PC-9 (cell line): Measurements from ENCODE around the gene CDKN1C. TPM values are rescaled to one million over a fixed set of nuclear protein-coding genes. Genes with fewer than 3 reads are reported as not detected.
A peak's percentile ranks its signal among the peaks of the same experiment; 100 is the strongest.

Experiments used
- BruUV-seq: library from RNA; stranded (reverse); fragments of 400-500 nt; replicated peaks from 2 replicates; lab custom pipeline; 2021; lab: Mats Ljungman, UMichigan
- CTCF ChIA-PET: fragments of 300-600 bp; sonication (Branson Sonifier 250); formaldehyde crosslinking; loops from one replicate; lab custom pipeline; 2022; ENCODE audit warnings: antibody characterized with exemption; lab: Charles Lee
- POLR2A ChIA-PET: fragments of 300-600 bp; sonication (Branson Sonifier 250); formaldehyde crosslinking; loops from one replicate; lab custom pipeline; 2022; ENCODE audit warnings: antibody characterized with exemption; ENCODE audit not compliant: unreplicated experiment; lab: Charles Lee
- DNase-seq, 2 experiments: peaks; one replicate each; pipeline versions ENCODE4 v3.0.0 to v3.0.0-alpha.2; 2015 to 2022; ENCODE audit warnings: mixed read lengths in 1 of 2
- H2AFZ ChIP-seq: fragments of 200-600 bp; sonication (generic); 2 replicates; pipeline ENCODE4 v1.8.1; 2017; ENCODE audit warnings: antibody characterized with exemption
- H3F3A ChIP-seq: fragments of 200-600 bp; sonication (generic); 2 replicates; pipeline ENCODE4 v1.8.1; 2017; ENCODE audit warnings: antibody characterized with exemption, mild to moderate bottlenecking, low read depth; ENCODE audit not compliant: insufficient read depth
- H3K27ac ChIP-seq: fragments of 200-600 bp; sonication (generic); 2 replicates; pipeline ENCODE4 v1.6.1; 2016; ENCODE audit warnings: mixed run types
- H3K27me3 ChIP-seq: fragments of 200-600 bp; sonication (generic); 2 replicates; pipeline ENCODE4 v1.6.1; 2016; ENCODE audit warnings: low read depth, mixed run types; ENCODE audit not compliant: insufficient read depth
- H3K36me3 ChIP-seq: fragments of 200-600 bp; sonication (generic); 2 replicates; pipeline ENCODE4 v1.6.1; 2016; ENCODE audit warnings: low read depth, mixed run types
- H3K4me1 ChIP-seq: fragments of 200-600 bp; sonication (generic); replicated peaks from 2 replicates; pipeline ENCODE4 v1.6.1; 2016; ENCODE audit warnings: mixed run types; ENCODE audit not compliant: insufficient read depth
- H3K4me2 ChIP-seq: fragments of 200-600 bp; sonication (generic); 2 replicates; pipeline ENCODE4 v1.6.1; 2017; ENCODE audit warnings: mixed run types
- H3K4me3 ChIP-seq: fragments of 200-600 bp; sonication (generic); 2 replicates; pipeline ENCODE4 v1.6.1; 2016; ENCODE audit warnings: mixed run types
- H3K79me2 ChIP-seq: fragments of 200-600 bp; sonication (generic); 2 replicates; pipeline ENCODE4 v1.6.1; 2017; ENCODE audit warnings: low read depth, mixed run types
- H3K9me2 ChIP-seq: fragments of 200-600 bp; sonication (generic); 2 replicates; pipeline ENCODE4 v1.8.1; 2017; ENCODE audit warnings: mild to moderate bottlenecking; ENCODE audit not compliant: insufficient read depth
- H3K9me3 ChIP-seq: fragments of 200-600 bp; sonication (generic); 2 replicates; pipeline ENCODE4 v1.8.1; 2016; ENCODE audit warnings: low read depth; ENCODE audit not compliant: insufficient read depth
- H4K20me1 ChIP-seq: fragments of 200-600 bp; sonication (generic); 2 replicates; pipeline ENCODE4 v1.8.1; 2017; ENCODE audit not compliant: insufficient read depth
- EZH2 ChIP-seq: fragments of 200-600 bp; sonication (generic); IDR thresholded peaks from 2 replicates; pipeline ENCODE4 v1.8.0; 2017; ENCODE audit warnings: antibody characterized with exemption, low read depth
- intact Hi-C: fragments of 100-400 bp; cut with micrococcal nuclease; formaldehyde crosslinking; loops from one replicate; pipeline ENCODE4 v1.10.0; 2022; ENCODE audit not compliant: unreplicated experiment
- total RNA-seq: library from RNA; stranded (reverse); gene quantifications from 2 replicates; pipeline ENCODE4 v1.2.3, GENCODE V29; 2021
- TF ChIP-seq, protein P1 (sequence below): fragments of 200-600 bp; sonication (generic); conservative IDR thresholded peaks from 2 replicates; pipeline ENCODE4 v1.6.1; 2017; ENCODE audit warnings: mixed run types, antibody characterized with exemption, mild to moderate bottlenecking, moderate library complexity

Gene CDKN1C
- total RNA-seq, 1 experiment from 2014 or later: 5.1 TPM

- ChIA-PET CTCF (interaction anchor here (0.5 to 1.5 kb wide), 4 partner anchors 9 to 586 kb away, joined by 3 to 7 read pairs (median 4); a partner anchor contains a TSS), POLR2A (interaction anchor here (0.6 to 1.0 kb wide), 2 partner anchors 9 to 36 kb away, joined by 6 to 30 read pairs; partner anchors contain the start of gene PHLDA2)
- H3K9me3 ChIP-seq: no peaks in the 10 kb centered on the region
- no peaks in the 10 kb centered on the region for H3K79me2 ChIP-seq
- peak in 1 of 2 experiments; percentile 50 for DNase-seq
- peak overlapping the region; percentile 94 for H3K4me2 ChIP-seq
- peaks cover 8% of the 10 kb centered on the region; the same call in 1 of the 2 replicates for H3K4me1 ChIP-seq
- intact Hi-C loops: loop anchor here (1.0 to 2.0 kb wide), 3 partner anchors 37 to 464 kb away; no protein-coding TSS in a partner anchor
- no TSS peak for BruUV-seq
- H3K27ac ChIP-seq: peak overlapping the region; percentile 63; the same call in 1 of the 2 replicates
- 0 out of 2 replicates have a peak, but pooled peaks cover 3% of the 10 kb centered on the region for H3F3A ChIP-seq
- H3K9me2 ChIP-seq: no peaks in the 10 kb centered on the region
- H3K36me3 ChIP-seq: no peaks in the 10 kb centered on the region
- H3K27me3 ChIP-seq: no peaks in the 10 kb centered on the region
- peak overlapping the region; percentile 81; the same call in 1 of the 2 replicates for H2AFZ ChIP-seq
- peak overlapping the region; percentile 62; the same call in 1 of the 2 replicates for H3K4me3 ChIP-seq
- no peak for TF ChIP-seq EZH2
- TF ChIP-seq, protein P1, sequence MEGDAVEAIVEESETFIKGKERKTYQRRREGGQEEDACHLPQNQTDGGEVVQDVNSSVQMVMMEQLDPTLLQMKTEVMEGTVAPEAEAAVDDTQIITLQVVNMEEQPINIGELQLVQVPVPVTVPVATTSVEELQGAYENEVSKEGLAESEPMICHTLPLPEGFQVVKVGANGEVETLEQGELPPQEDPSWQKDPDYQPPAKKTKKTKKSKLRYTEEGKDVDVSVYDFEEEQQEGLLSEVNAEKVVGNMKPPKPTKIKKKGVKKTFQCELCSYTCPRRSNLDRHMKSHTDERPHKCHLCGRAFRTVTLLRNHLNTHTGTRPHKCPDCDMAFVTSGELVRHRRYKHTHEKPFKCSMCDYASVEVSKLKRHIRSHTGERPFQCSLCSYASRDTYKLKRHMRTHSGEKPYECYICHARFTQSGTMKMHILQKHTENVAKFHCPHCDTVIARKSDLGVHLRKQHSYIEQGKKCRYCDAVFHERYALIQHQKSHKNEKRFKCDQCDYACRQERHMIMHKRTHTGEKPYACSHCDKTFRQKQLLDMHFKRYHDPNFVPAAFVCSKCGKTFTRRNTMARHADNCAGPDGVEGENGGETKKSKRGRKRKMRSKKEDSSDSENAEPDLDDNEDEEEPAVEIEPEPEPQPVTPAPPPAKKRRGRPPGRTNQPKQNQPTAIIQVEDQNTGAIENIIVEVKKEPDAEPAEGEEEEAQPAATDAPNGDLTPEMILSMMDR: no peak
- no peaks in the 10 kb centered on the region for H4K20me1 ChIP-seq
These were observed 7.5 kb upstream of the CDKN1C start for GRCh38 chr11:2892967-2893528.

- H3F3A ChIP-seq: 0 out of 2 replicates have a peak, but pooled peaks cover 3% of the 10 kb centered on the region
- no peaks in the 10 kb centered on the region for H3K9me2 ChIP-seq
- DNase-seq: peak in 1 of 2 experiments; percentile 57
- no peaks in the 10 kb centered on the region for H3K9me3 ChIP-seq
- H3K36me3 ChIP-seq: no peaks in the 10 kb centered on the region
- H3K4me3 ChIP-seq: peak overlapping the region; percentile 62; the same call in 1 of the 2 replicates
- no peak for TF ChIP-seq EZH2
- TF ChIP-seq, protein P1: peak; percentile 91
- no TSS peak for BruUV-seq
- no peaks in the 10 kb centered on the region for H3K27me3 ChIP-seq
- peak overlapping the region; percentile 63 for H3K27ac ChIP-seq
- no peaks in the 10 kb centered on the region for H3K79me2 ChIP-seq
- peak overlapping the region; percentile 81; the same call in 1 of the 2 replicates for H2AFZ ChIP-seq
- H3K4me1 ChIP-seq: peaks cover 8% of the 10 kb centered on the region; the same call in 1 of the 2 replicates
- ChIA-PET CTCF (interaction anchor here (0.5 to 1.5 kb wide), 7 partner anchors 10 to 585 kb away, joined by 3 to 7 read pairs (median 4); a partner anchor contains a TSS), POLR2A (interaction anchor here (0.6 to 1.0 kb wide), 2 partner anchors 10 to 37 kb away, joined by 6 to 30 read pairs; partner anchors contain the start of gene PHLDA2)
- no peaks in the 10 kb centered on the region for H4K20me1 ChIP-seq
- intact Hi-C loops: loop anchor here (1.0 to 2.0 kb wide), 3 partner anchors 38 to 464 kb away; no protein-coding TSS in a partner anchor
- H3K4me2 ChIP-seq: peak overlapping the region; percentile 94
These were observed 6.8 kb upstream of the CDKN1C start for GRCh38 chr11:2892215-2892966.
